ENCODE measurements around the gene HS3ST1. TPM values are rescaled to one million over a fixed set of nuclear protein-coding genes. Genes with fewer than 3 reads are reported as not detected.

HS3ST1 gene
- total RNA-seq, 1 donor from 2014 or later, result 3.4 TPM

- no peaks in the 10 kb centered on the region for H3K27me3 Mint-ChIP-seq (ENCODE audit: low read depth)
- TF ChIP-seq CTCF (IDR thresholded peaks at IDR 0.05; ENCODE audit: unreplicated experiment), result no peak
- H3K9me3 Mint-ChIP-seq, result no peaks in the 10 kb centered on the region
- H3K4me3 Mint-ChIP-seq, result no peak overlapping the region
- no peak for DNase-seq (ENCODE audit: low spot score in 2 of 2, unreplicated experiment in 2 of 2)
- H3K4me1 Mint-ChIP-seq, result no peaks in the 10 kb centered on the region
- no peaks in the 10 kb centered on the region for H3K36me3 Mint-ChIP-seq
- no peak overlapping the region for H3K27ac Mint-ChIP-seq
These were observed 12.5 kb upstream of the HS3ST1 start for GRCh38 chr4:11441194-11441556.

- H3K9me3 Mint-ChIP-seq, result no peaks in the 10 kb centered on the region
- TF ChIP-seq CTCF (IDR thresholded peaks at IDR 0.05; ENCODE audit: unreplicated experiment), result no peak
- no peak overlapping the region for H3K27ac Mint-ChIP-seq
These were observed 11.9 kb upstream of the HS3ST1 start for GRCh38 chr4:11440481-11441193.

GRCh38 chr4:11439836-11440235, 11.1 kb upstream of the HS3ST1 start:
- Mint-ChIP-seq H3K9me3 (no peaks in the 10 kb centered on the region), H3K4me3 (no peak overlapping the region), H3K4me1 (no peaks in the 10 kb centered on the region), H3K27me3 (ENCODE audit: low read depth) (no peaks in the 10 kb centered on the region), H3K27ac (no peak overlapping the region), H3K36me3 (no peaks in the 10 kb centered on the region)
- TF ChIP-seq CTCF (IDR thresholded peaks at IDR 0.05; ENCODE audit: unreplicated experiment), result no peak
- no peak for DNase-seq (ENCODE audit: low spot score in 2 of 2, unreplicated experiment in 2 of 2)

More at GRCh38 chr4:11440481-11441193, 11.9 kb upstream of the HS3ST1 start:
- H3K4me1 Mint-ChIP-seq, result no peaks in the 10 kb centered on the region
- no peak for DNase-seq (ENCODE audit: low spot score in 2 of 2, unreplicated experiment in 2 of 2)
- no peaks in the 10 kb centered on the region for H3K36me3 Mint-ChIP-seq
- no peaks in the 10 kb centered on the region for H3K27me3 Mint-ChIP-seq (ENCODE audit: low read depth)
- no peak overlapping the region for H3K4me3 Mint-ChIP-seq

- Mint-ChIP-seq H3K27me3 (ENCODE audit: low read depth) (no peaks in the 10 kb centered on the region), H3K4me1 (no peaks in the 10 kb centered on the region), H3K27ac (no peak overlapping the region), H3K4me3 (no peak overlapping the region), H3K36me3 (no peaks in the 10 kb centered on the region), H3K9me3 (no peaks in the 10 kb centered on the region)
- TF ChIP-seq CTCF (IDR thresholded peaks at IDR 0.05; ENCODE audit: unreplicated experiment), result no peak
- no peak for DNase-seq (ENCODE audit: low spot score in 2 of 2, unreplicated experiment in 2 of 2)
These were observed 10.0 kb upstream of the HS3ST1 start for GRCh38 chr4:11438647-11439046.

GRCh38 chr4:11436673-11437072, 8.0 kb upstream of the HS3ST1 start:
- no peak for DNase-seq (ENCODE audit: low spot score in 2 of 2, unreplicated experiment in 2 of 2)
- H3K36me3 Mint-ChIP-seq, result no peaks in the 10 kb centered on the region
- no peak for TF ChIP-seq CTCF (IDR thresholded peaks at IDR 0.05; ENCODE audit: unreplicated experiment)
- H3K4me3 Mint-ChIP-seq, result no peak overlapping the region
- H3K27ac Mint-ChIP-seq, result no peak overlapping the region
- H3K27me3 Mint-ChIP-seq (ENCODE audit: low read depth), result no peaks in the 10 kb centered on the region
- no peaks in the 10 kb centered on the region for H3K4me1 Mint-ChIP-seq
- H3K9me3 Mint-ChIP-seq, result no peaks in the 10 kb centered on the region
